Mesenchymal stem cell (in vitro differentiated cells and primary cell): Measurements from ENCODE around the gene SPATA20.

Source experiments
- DNase-seq: peaks from one replicate; pipeline ENCODE4 v3.0.0-alpha.2; 2013
- H2AFZ ChIP-seq: one replicate; pipeline ENCODE4 v1.6.1; 2013; ENCODE audit warnings: low read depth, mild to moderate bottlenecking, control low read depth, inconsistent platforms, low read length, moderate library complexity
- H2AK5ac ChIP-seq: 2 replicates; pipeline ENCODE4 v1.6.1; 2013; ENCODE audit warnings: low read length, moderate library complexity, mild to moderate bottlenecking, inconsistent platforms; ENCODE audit not compliant: severe bottlenecking
- H2BK120ac ChIP-seq: one replicate; pipeline ENCODE4 v1.6.1; 2013; ENCODE audit warnings: low read depth, mild to moderate bottlenecking, inconsistent platforms, low read length, moderate library complexity
- H2BK12ac ChIP-seq, 2 experiments: one replicate each; pipeline ENCODE4 v1.6.1; 2013; ENCODE audit warnings: inconsistent platforms in 2 of 2, low read length in 2 of 2, mild to moderate bottlenecking in 2 of 2, moderate library complexity in 2 of 2, control low read depth in 1 of 2
- H2BK15ac ChIP-seq: one replicate; pipeline ENCODE4 v1.6.1; 2013; ENCODE audit warnings: mild to moderate bottlenecking, low read depth, inconsistent platforms; ENCODE audit not compliant: poor library complexity, severe bottlenecking
- H2BK5ac ChIP-seq: 2 replicates; pipeline ENCODE4 v1.6.1; 2013; ENCODE audit warnings: low read depth, mild to moderate bottlenecking, low read length, control low read depth, inconsistent platforms; ENCODE audit not compliant: poor library complexity, severe bottlenecking
- H3K14ac ChIP-seq, 2 experiments: one replicate each; pipeline ENCODE4 v1.6.1; 2013; ENCODE audit warnings: inconsistent platforms in 2 of 2, low read length in 2 of 2, control low read depth in 1 of 2, mild to moderate bottlenecking in 1 of 2, moderate library complexity in 1 of 2
- H3K18ac ChIP-seq, 2 experiments: one replicate each; pipeline ENCODE4 v1.6.1; 2013; ENCODE audit warnings: inconsistent platforms in 2 of 2, low read length in 2 of 2, control low read depth in 1 of 2, low read depth in 1 of 2, mild to moderate bottlenecking in 1 of 2
- H3K23ac ChIP-seq, 2 experiments: one replicate each; pipeline ENCODE4 v1.6.1; 2013; ENCODE audit warnings: inconsistent platforms in 2 of 2, low read length in 2 of 2, mild to moderate bottlenecking in 2 of 2, moderate library complexity in 2 of 2, control low read depth in 1 of 2
- H3K27ac ChIP-seq: 2 replicates; pipeline ENCODE4 v1.5.1; 2013; ENCODE audit warnings: mild to moderate bottlenecking, moderate library complexity, low read length, control low read depth, inconsistent platforms; ENCODE audit not compliant: poor library complexity, severe bottlenecking
- H3K27me3 ChIP-seq, 2 experiments: 2 replicates each; pipeline versions ENCODE4 v1.6.1 to v1.7.0; 2013; ENCODE audit warnings: low read length in 2 of 2, mild to moderate bottlenecking in 2 of 2, moderate library complexity in 2 of 2, control low read depth in 1 of 2, inconsistent platforms in 1 of 2; ENCODE audit not compliant: control insufficient read depth in 1 of 2, insufficient read depth in 1 of 2
- H3K36me3 ChIP-seq, 2 experiments: 2 replicates each; pipeline versions ENCODE4 v1.6.1 to v1.7.0; 2013; ENCODE audit warnings: low read length in 2 of 2, control low read depth in 1 of 2, inconsistent platforms in 1 of 2, low read depth in 1 of 2, mild to moderate bottlenecking in 1 of 2; ENCODE audit not compliant: insufficient read depth in 2 of 2, control insufficient read depth in 1 of 2
- H3K4ac ChIP-seq, 2 experiments: one replicate each; pipeline ENCODE4 v1.6.1; 2013; ENCODE audit warnings: inconsistent platforms in 2 of 2, low read length in 2 of 2, mild to moderate bottlenecking in 2 of 2, moderate library complexity in 2 of 2, control low read depth in 1 of 2, low read depth in 1 of 2
- H3K4me1 ChIP-seq: 2 replicates; pipeline ENCODE4 v1.6.1; 2013; ENCODE audit warnings: low read depth, low read length, control low read depth; ENCODE audit not compliant: control insufficient read depth, insufficient read depth
- H3K4me2 ChIP-seq: 2 replicates; pipeline ENCODE4 v1.6.1; 2013; ENCODE audit warnings: low read length, mild to moderate bottlenecking, inconsistent platforms; ENCODE audit not compliant: poor library complexity, severe bottlenecking
- H3K4me3 ChIP-seq, 2 experiments: 2 replicates each; pipeline versions ENCODE4 v1.5.1 to v1.7.0; 2013; ENCODE audit warnings: low read length in 2 of 2, mild to moderate bottlenecking in 2 of 2, control low read depth in 1 of 2, low read depth in 1 of 2; ENCODE audit not compliant: insufficient read depth in 1 of 2
- H3K79me1 ChIP-seq: replicated peaks from 2 replicates; pipeline ENCODE4 v1.6.1; 2013; ENCODE audit warnings: mild to moderate bottlenecking, control low read depth, low read length, inconsistent platforms; ENCODE audit not compliant: poor library complexity, severe bottlenecking
- H3K9ac ChIP-seq: 2 replicates; pipeline ENCODE4 v1.7.0; 2013; ENCODE audit warnings: mild to moderate bottlenecking, low read length, moderate library complexity
- H3K9me3 ChIP-seq: 2 replicates; pipeline ENCODE4 v1.7.0; 2013; ENCODE audit warnings: mild to moderate bottlenecking, low read length; ENCODE audit not compliant: control insufficient read depth
- H4K8ac ChIP-seq: one replicate; pipeline ENCODE4 v1.6.1; 2013; ENCODE audit warnings: inconsistent platforms, mild to moderate bottlenecking, low read length, moderate library complexity
- H4K91ac ChIP-seq: one replicate; pipeline ENCODE4 v1.6.1; 2013; ENCODE audit warnings: mild to moderate bottlenecking, low read length, inconsistent platforms
- WGBS: methylation state at CpG from one replicate; pipeline ENCODE4 v1.1.7; 2013; ENCODE audit warnings: mixed read lengths; 5-methylcytosine and 5-hydroxymethylcytosine counted together

The SPATA20 gene

DNA sequence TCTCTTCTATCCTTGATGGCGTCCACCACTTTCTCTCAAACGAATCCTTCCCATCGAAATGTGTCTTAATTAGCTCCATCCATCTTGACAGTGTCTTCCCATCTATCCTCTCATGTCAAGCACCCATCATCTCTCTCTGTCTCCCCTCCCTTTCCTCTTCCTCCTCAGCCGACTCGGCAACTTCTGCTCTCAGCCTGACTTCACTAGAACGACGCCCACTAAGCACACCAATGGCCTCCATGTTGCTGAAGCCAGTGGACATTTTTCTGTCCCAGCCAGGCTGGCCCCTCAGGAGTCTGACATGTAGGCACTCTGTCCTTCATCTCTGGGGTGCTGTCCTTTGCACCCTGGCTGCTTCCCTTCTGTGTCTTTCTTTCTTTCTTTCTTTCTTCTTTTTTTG, 2.5 kb upstream of the SPATA20 start:
- Histone ChIP-seq H3K4me1 (peaks cover 28% of the 10 kb centered on the region), H3K27me3 (peaks cover 0 to 5% of the 10 kb centered on the region in 2 experiments), H3K36me3 (peaks cover 9 to 14% of the 10 kb centered on the region in 2 experiments), H4K8ac (no peak overlapping the region), H2BK15ac (no peak overlapping the region), H3K23ac (no peak overlapping the region), H3K9me3 (no peaks in the 10 kb centered on the region), H4K91ac (no peak overlapping the region), H2BK5ac (no peak overlapping the region), H3K79me1 (peaks cover 11% of the 10 kb centered on the region), H2BK120ac (no peak overlapping the region), H2AK5ac (no peak overlapping the region), H3K4ac (no peak overlapping the region), H3K4me2 (no peak overlapping the region), H3K9ac (no peak overlapping the region), H3K27ac (no peak overlapping the region), H3K18ac (no peak overlapping the region), H3K4me3 (no peak overlapping the region), H3K14ac (no peak overlapping the region), H2AFZ (no peak overlapping the region), H2BK12ac (no peak overlapping the region)
- WGBS = 86% methylated on average over 7 of the region's 7 CpGs
- no peak for DNase-seq

DNA sequence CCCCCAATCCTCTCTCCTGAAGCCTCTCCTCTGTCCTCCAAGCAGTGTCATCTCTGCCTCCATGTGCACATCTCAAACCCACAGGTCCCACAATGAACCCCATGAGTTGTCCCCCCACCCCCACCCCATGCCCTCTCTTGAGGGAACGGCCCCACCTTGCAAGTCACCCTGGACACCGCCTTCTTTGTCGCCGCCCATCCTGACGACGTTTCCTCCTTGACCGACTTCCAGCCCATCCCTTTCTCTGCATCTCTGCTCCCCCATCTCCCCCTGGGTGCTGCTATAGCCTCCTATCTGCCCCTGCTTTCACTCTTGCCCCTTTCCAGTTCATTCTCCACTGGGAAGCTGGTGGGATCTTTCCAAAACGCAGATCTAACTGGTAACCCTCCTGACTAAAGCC, 1.7 kb upstream of the SPATA20 start:
- peaks cover 13% of the 10 kb centered on the region for H3K79me1 ChIP-seq
- H2BK15ac ChIP-seq = no peak overlapping the region
- H3K9ac ChIP-seq = no peak overlapping the region
- no peak overlapping the region for H2BK12ac ChIP-seq
- H3K23ac ChIP-seq = no peak overlapping the region
- H4K91ac ChIP-seq = no peak overlapping the region
- H3K14ac ChIP-seq = no peak overlapping the region
- no peak overlapping the region for H3K27ac ChIP-seq
- H3K4me2 ChIP-seq = no peak overlapping the region
- no peak overlapping the region for H4K8ac ChIP-seq
- no peak overlapping the region for H3K18ac ChIP-seq
- H3K4me1 ChIP-seq = peaks cover 28% of the 10 kb centered on the region
- peaks cover 0 to 5% of the 10 kb centered on the region in 2 experiments for H3K27me3 ChIP-seq
- H2BK5ac ChIP-seq = no peak overlapping the region
- DNase-seq = no peak
- no peaks in the 10 kb centered on the region for H3K9me3 ChIP-seq
- no peak overlapping the region for H2BK120ac ChIP-seq
- H3K4ac ChIP-seq = no peak overlapping the region
- H2AK5ac ChIP-seq = no peak overlapping the region
- peaks cover 17 to 22% of the 10 kb centered on the region in 2 experiments for H3K36me3 ChIP-seq
- no peak overlapping the region for H2AFZ ChIP-seq
- WGBS = 74% methylated on average over 8 of the region's 8 CpGs
- H3K4me3 ChIP-seq = no peak overlapping the region

DNA sequence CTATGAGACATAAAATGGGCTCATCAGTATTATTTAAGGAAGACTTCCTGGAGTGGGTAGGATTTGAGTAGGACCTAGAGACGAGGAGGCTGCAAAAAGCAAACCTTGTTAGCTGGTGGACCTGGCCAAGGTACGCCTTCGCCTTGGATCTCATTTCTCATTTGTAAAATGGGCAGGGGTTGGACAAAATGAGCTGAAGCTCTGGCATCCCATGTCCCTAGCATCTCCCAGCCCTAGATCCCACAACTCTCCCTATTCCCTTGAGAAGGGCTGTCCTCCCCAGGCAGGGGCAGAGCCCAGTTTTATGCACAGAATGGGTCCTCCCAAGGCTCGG, 306 bp upstream of the SPATA20 start:
- Histone ChIP-seq H3K18ac (no peak overlapping the region), H3K4me2 (no peak overlapping the region), H3K4me1 (peaks cover 23% of the 10 kb centered on the region), H3K27me3 (peaks cover 0 to 5% of the 10 kb centered on the region in 2 experiments), H3K4ac (no peak overlapping the region), H4K8ac (no peak overlapping the region), H2BK12ac (no peak overlapping the region), H3K27ac (no peak overlapping the region), H3K14ac (no peak overlapping the region), H4K91ac (no peak overlapping the region), H3K9ac (peak overlapping the region; percentile 89), H2BK15ac (no peak overlapping the region), H2BK5ac (no peak overlapping the region), H2AFZ (no peak overlapping the region), H3K9me3 (no peaks in the 10 kb centered on the region), H3K4me3 (peak overlapping the region in 1 of 2 experiments; percentile 92), H3K23ac (no peak overlapping the region), H3K79me1 (peaks cover 20% of the 10 kb centered on the region), H3K36me3 (peaks cover 28 to 34% of the 10 kb centered on the region in 2 experiments), H2AK5ac (no peak overlapping the region), H2BK120ac (no peak overlapping the region)
- DNase-seq = no peak
- 56% methylated on average over 4 of the region's 4 CpGs for WGBS

DNA sequence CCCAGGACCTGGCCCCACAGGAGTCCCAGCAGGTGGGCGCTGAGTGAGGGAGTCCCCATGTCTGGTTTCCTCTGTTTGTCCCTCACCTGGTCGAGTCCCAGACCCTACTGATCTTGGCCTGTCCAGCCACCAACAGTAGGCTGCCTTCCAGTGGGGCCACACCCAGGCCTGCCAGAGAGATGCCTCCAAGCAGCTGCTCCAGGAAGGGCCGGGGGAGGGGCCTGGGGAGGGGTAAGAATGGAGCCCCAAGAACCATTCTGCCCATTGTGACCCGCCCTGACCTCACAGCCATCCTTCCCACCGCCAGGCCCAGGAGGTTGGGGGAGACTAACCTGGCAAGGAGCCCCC, 736 bp downstream of the SPATA20 start:
- H2BK12ac ChIP-seq = no peak overlapping the region
- WGBS = 71% methylated on average over 2 of the region's 5 CpGs

More for the DNA sequence above, 736 bp downstream of the SPATA20 start:
- H3K4ac ChIP-seq = peak overlapping the region in 1 of 2 experiments; percentile 1
- H3K9ac ChIP-seq = peak overlapping the region; percentile 89
- peak overlapping the region; percentile 40 for H3K4me2 ChIP-seq
- peak overlapping the region; percentile 49 for H4K8ac ChIP-seq
- no peak overlapping the region for H3K23ac ChIP-seq
- H2BK15ac ChIP-seq = no peak overlapping the region
- no peak overlapping the region for H3K27ac ChIP-seq
- peaks cover 18% of the 10 kb centered on the region for H3K4me1 ChIP-seq
- no peaks in the 10 kb centered on the region for H3K9me3 ChIP-seq
- H2AFZ ChIP-seq = no peak overlapping the region
- H2AK5ac ChIP-seq = no peak overlapping the region
- H4K91ac ChIP-seq = peak overlapping the region; percentile 5
- no peak for DNase-seq
- no peak overlapping the region for H2BK5ac ChIP-seq
- peaks cover 20% of the 10 kb centered on the region for H3K79me1 ChIP-seq
- no peak overlapping the region for H2BK120ac ChIP-seq
- H3K18ac ChIP-seq = no peak overlapping the region
- H3K4me3 ChIP-seq = peak overlapping the region; percentile 64 to 92
- H3K27me3 ChIP-seq = peaks cover 0 to 5% of the 10 kb centered on the region in 2 experiments
- H3K14ac ChIP-seq = peak overlapping the region in 1 of 2 experiments; percentile 13
- peaks cover 36 to 38% of the 10 kb centered on the region in 2 experiments for H3K36me3 ChIP-seq
